Suprapubic skin (tissue), 4 donors: ENCODE results near the gene ITPK1. TPM values are rescaled to one million over a fixed set of nuclear protein-coding genes. Genes with fewer than 3 reads are reported as not detected.
"Not testable (repeated sequence)": the region's sequence is repeated elsewhere in the genome, so short reads cannot be mapped to it uniquely, and the experiment has no call there.

ENCODE experiments used
- DNase-seq, 2 donors: peaks; one replicate each; pipeline ENCODE4 v3.0.0-alpha.2; 2019; ENCODE audit warnings: low spot score in 2 of 2
- H3K27ac ChIP-seq: fragments of 200-600 bp; sonication (generic); one replicate; pipeline ENCODE4 v1.5.1; 2019
- H3K27me3 ChIP-seq: fragments of 200-600 bp; sonication (generic); one replicate; pipeline ENCODE4 v1.5.1; 2019
- H3K36me3 ChIP-seq: fragments of 200-600 bp; sonication (generic); one replicate; pipeline ENCODE4 v1.5.1; 2019
- H3K4me1 ChIP-seq: fragments of 200-600 bp; sonication (generic); one replicate; pipeline ENCODE4 v1.5.1; 2019
- H3K4me3 ChIP-seq: fragments of 200-600 bp; sonication (generic); one replicate; pipeline ENCODE4 v1.5.1; 2019; ENCODE audit warnings: mild to moderate bottlenecking
- H3K9me3 ChIP-seq: fragments of 200-600 bp; sonication (generic); one replicate; pipeline ENCODE4 v1.5.1; 2019
- EP300 ChIP-seq: sonication (generic); formaldehyde crosslinking; IDR thresholded peaks from one replicate; pipeline ENCODE4 v1.6.1; 2017; ENCODE audit warnings: antibody characterized with exemption
- POLR2A ChIP-seq, 2 donors: fragments of 450-650 bp; IDR thresholded peaks; one replicate each; pipeline ENCODE4 v1.6.1; 2017; ENCODE audit warnings: antibody characterized with exemption in 2 of 2, mild to moderate bottlenecking in 2 of 2, moderate library complexity in 2 of 2
- POLR2AphosphoS5 ChIP-seq, 3 donors: sonication (generic); formaldehyde crosslinking; IDR thresholded peaks; one replicate each; pipeline ENCODE4 v1.6.1; 2017; ENCODE audit warnings: antibody characterized with exemption in 3 of 3
- WGBS: methylation state at CpG from one replicate; pipeline ENCODE4 v1.1.5; 2018; 5-methylcytosine and 5-hydroxymethylcytosine counted together
- total RNA-seq, 4 donors: library from RNA; depleted of rRNA; stranded (reverse); fragments of >200 nt; gene quantifications; one replicate each; pipeline ENCODE4 v1.1.0, GENCODE V29; 2016
- TF ChIP-seq, protein P1 (sequence below), 2 donors: fragments of 200-600 bp in 1 of 2; fragments of 450-650 bp in 1 of 2; sonication (generic) in 1 of 2; IDR thresholded peaks; one replicate each; pipeline ENCODE4 v1.5.1; 2016 to 2019; ENCODE audit warnings: antibody characterized with exemption in 2 of 2, mild to moderate bottlenecking in 1 of 2, moderate library complexity in 1 of 2

Gene ITPK1
- total RNA-seq, 4 donors from 2014 or later: 29.9 to 33.6 (median 32.2) TPM

DNA sequence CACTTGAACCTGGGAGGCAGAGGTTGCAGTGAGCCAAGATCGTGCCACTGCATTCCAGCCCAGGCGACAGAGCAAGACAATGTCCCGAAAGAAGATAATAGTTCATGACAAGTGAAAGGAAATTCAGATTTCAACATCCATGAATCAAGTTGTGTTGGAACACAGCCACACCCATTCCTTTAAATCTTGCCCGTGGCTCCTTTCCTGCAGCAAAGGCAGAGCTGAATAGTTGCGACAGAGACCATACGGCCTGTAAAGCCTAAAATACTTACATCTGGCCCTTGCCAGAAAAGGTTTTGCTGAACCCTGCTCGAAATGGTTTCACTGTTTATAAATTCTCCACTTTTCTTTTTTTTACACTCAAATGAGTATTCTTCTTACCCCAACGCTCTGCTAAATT lies 17.7 kb upstream of the ITPK1 start:
- no peaks in the 10 kb centered on the region for H3K36me3 ChIP-seq
- 34% methylated on average over 8 of the region's 8 CpGs for WGBS
- no peak overlapping the region for H3K27ac ChIP-seq
- no peaks in the 10 kb centered on the region for H3K4me1 ChIP-seq
- H3K27me3 ChIP-seq: no peaks in the 10 kb centered on the region
- H3K4me3 ChIP-seq: no peak overlapping the region
- TF ChIP-seq POLR2AphosphoS5 (IDR thresholded peaks at IDR 0.05) (no peak), EP300 (no peak)
- H3K9me3 ChIP-seq: no peaks in the 10 kb centered on the region
- no peak for DNase-seq

DNA sequence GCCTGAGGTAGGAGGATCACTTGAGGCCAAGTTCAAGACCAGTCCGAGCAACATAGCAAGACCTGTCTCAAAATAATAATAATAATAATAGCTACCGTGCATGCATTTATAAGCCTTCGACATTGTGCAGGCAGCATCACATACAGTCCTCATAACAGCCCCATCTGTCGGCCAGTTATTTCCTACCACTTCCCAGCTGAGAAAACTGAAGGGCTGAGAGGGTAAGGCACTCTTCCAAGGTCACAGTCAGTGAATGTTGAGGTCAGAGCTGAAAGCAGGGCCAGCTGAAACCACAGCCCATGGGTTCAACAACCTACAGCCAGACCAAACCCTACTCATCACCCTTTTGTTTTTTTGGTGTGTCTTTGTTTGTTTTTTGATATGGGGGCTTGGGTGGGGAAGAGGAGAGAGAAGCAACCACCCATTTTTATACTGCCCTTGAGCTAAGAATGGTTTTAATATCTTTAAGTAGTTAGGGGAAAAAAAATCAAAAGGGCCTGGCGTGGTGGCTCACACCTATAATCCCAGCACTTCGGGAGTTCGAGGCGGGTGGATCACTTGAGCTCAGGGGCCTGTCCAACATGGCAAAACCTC lies 16.8 kb upstream of the ITPK1 start:
- Histone ChIP-seq H3K27me3 (no peaks in the 10 kb centered on the region), H3K36me3 (no peaks in the 10 kb centered on the region), H3K9me3 (no peaks in the 10 kb centered on the region), H3K4me3 (no peak overlapping the region), H3K4me1 (no peaks in the 10 kb centered on the region), H3K27ac (no peak overlapping the region)
- 69% methylated on average over 8 of the region's 8 CpGs for WGBS
- TF ChIP-seq POLR2A (IDR thresholded peaks at IDR 0.05) (no peak), EP300 (no peak), POLR2AphosphoS5 (IDR thresholded peaks at IDR 0.05) (no peak)
- TF ChIP-seq, protein P1, sequence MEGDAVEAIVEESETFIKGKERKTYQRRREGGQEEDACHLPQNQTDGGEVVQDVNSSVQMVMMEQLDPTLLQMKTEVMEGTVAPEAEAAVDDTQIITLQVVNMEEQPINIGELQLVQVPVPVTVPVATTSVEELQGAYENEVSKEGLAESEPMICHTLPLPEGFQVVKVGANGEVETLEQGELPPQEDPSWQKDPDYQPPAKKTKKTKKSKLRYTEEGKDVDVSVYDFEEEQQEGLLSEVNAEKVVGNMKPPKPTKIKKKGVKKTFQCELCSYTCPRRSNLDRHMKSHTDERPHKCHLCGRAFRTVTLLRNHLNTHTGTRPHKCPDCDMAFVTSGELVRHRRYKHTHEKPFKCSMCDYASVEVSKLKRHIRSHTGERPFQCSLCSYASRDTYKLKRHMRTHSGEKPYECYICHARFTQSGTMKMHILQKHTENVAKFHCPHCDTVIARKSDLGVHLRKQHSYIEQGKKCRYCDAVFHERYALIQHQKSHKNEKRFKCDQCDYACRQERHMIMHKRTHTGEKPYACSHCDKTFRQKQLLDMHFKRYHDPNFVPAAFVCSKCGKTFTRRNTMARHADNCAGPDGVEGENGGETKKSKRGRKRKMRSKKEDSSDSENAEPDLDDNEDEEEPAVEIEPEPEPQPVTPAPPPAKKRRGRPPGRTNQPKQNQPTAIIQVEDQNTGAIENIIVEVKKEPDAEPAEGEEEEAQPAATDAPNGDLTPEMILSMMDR (IDR thresholded peaks at IDR 0.05): no peak
- no peak for DNase-seq

DNA sequence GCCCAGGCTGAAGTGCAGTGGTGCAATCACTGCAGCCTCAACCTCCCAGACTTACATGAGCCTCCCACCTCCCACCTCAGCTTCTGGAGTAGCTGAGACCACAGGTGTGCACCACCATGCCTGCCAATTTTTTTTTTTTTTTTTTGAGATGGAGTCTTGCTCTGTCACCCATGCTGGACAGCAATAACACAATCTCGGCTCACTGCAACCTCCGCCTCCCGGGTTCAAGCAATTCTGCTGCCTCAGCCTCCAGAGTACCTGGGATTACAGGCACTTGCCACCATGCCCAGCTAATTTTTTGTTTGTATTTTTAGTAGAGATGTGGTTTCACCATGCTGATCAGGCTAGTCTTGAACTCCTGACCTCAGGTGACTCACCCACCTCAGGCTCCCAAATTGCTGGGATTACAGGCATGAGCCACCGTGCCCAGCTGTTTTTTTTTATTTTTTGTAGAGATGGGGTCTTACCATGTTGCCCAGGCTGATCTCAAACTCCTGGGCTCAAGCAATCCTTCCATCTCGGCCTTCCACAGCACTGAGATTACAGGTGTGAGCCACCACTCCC lies 15.6 kb upstream of the ITPK1 start:
- not testable (repeated sequence) for H3K9me3 ChIP-seq, H3K36me3 ChIP-seq, H3K27ac ChIP-seq, H3K4me1 ChIP-seq, H3K4me3 ChIP-seq, H3K27me3 ChIP-seq, DNase-seq
- 83% methylated on average over 5 of the region's 5 CpGs for WGBS

DNA sequence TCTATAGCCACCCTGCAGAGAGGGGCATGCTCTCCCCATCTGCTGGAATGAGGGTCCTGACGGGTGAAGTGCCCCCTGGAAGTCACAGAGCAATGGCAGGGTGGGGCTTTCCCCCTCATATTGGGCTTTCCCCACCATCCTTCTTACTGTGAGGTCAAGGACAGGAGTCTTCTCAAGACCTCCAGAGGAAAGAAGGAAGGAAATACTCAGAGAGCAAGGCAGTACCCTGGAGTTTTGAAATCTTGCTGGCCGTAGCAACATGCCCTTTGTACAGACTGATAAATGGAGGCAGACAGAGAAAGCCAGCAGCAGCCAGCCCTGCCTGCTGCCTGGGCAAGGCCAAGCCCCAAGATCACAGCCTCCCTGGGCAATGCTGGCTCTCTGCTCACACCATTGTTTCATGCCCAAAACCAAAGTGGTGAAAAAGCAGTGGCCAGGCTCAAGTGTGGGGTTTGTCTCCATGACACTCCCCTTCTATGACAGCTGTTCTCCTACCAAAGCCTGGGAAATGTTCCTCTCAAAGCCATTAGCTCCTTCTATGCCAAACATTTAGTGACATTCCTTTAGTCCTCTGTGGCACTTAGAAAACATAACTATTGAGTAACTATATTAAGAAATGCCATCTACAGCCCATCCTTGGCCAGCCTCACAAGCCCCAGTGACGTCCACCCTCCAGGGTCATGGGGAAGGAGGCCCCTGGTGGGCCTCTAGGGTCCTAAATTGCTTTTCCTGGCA lies 13.2 kb upstream of the ITPK1 start:
- Histone ChIP-seq H3K4me1 (no peaks in the 10 kb centered on the region), H3K36me3 (no peaks in the 10 kb centered on the region), H3K27ac (no peak overlapping the region), H3K9me3 (no peaks in the 10 kb centered on the region), H3K4me3 (no peak overlapping the region), H3K27me3 (no peaks in the 10 kb centered on the region)
- 36% methylated on average over 3 of the region's 3 CpGs for WGBS
- TF ChIP-seq EP300: no peak
- TF ChIP-seq, protein P1 (IDR thresholded peaks at IDR 0.05): no peak
- TF ChIP-seq POLR2A (IDR thresholded peaks at IDR 0.05): no peak
- no peak for TF ChIP-seq POLR2AphosphoS5 (IDR thresholded peaks at IDR 0.05)
- DNase-seq: no peak

DNA sequence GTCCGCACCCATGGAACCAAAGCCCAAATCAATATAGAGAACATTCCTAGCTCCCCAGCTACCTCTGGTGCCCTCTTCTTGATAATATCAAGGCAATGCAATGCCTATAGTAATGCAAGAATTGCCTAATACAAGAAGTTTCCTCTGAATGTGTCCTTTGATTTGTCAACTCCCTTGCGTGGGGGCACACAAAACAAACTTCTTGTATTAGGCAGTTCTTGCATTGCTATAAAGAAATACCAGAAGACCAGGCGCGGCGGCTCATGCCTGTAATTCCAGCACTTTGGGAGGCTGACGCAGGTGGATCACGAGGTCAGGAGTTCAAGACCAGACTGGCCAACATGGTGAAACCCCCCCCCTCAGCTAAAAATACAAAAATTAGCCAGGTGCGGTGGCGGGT lies 10.4 kb upstream of the ITPK1 start:
- H3K4me1 ChIP-seq: no peaks in the 10 kb centered on the region
- no peak for TF ChIP-seq EP300
- TF ChIP-seq, protein P1 (IDR thresholded peaks at IDR 0.05): no peak
- TF ChIP-seq POLR2AphosphoS5 (IDR thresholded peaks at IDR 0.05): no peak
- no peak for TF ChIP-seq POLR2A (IDR thresholded peaks at IDR 0.05)
- no peaks in the 10 kb centered on the region for H3K9me3 ChIP-seq
- no peak overlapping the region for H3K4me3 ChIP-seq
- H3K36me3 ChIP-seq: no peaks in the 10 kb centered on the region
- H3K27ac ChIP-seq: no peak overlapping the region
- no peak for DNase-seq
- WGBS: 90% methylated on average over 9 of the region's 9 CpGs
- no peaks in the 10 kb centered on the region for H3K27me3 ChIP-seq

DNA sequence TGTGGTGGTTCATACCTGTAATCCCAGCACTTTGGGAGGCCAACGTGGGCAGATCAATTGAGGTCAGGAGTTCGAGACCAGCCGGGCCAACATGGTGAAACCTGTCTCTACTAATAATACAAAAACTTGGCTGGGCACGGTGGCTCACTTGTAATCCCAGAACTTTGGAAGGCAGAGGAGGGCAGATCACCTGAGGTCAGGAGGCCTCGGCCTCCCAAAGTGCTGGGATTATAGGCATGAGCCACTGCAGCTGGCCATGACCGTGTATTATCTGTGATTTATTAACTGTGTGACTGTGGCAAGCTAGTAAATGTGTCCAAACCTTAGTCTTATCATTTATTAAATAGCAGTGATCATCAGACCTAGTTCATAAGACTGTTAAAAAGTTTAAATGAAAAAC lies 7.1 kb upstream of the ITPK1 start:
- TF ChIP-seq POLR2AphosphoS5 (IDR thresholded peaks at IDR 0.05) (no peak), EP300 (no peak)
- TF ChIP-seq, protein P1 (IDR thresholded peaks at IDR 0.05): no peak
- 73% methylated on average over 6 of the region's 6 CpGs for WGBS
- Histone ChIP-seq H3K4me1 (no peaks in the 10 kb centered on the region), H3K27ac (no peak overlapping the region), H3K4me3 (no peak overlapping the region), H3K9me3 (no peaks in the 10 kb centered on the region), H3K36me3 (no peaks in the 10 kb centered on the region), H3K27me3 (no peaks in the 10 kb centered on the region)
- DNase-seq: no peak
